ENCODE data around the gene TFDP2. TPM values are rescaled to one million over a fixed set of nuclear protein-coding genes. Genes with fewer than 3 reads are reported as not detected.

The TFDP2 gene
- total RNA-seq, 1 donor from 2014 or later = 41.3 TPM

- no peak overlapping the region for H3K27ac ChIP-seq
- no peaks in the 10 kb centered on the region for H3K27me3 ChIP-seq (ENCODE audit: low read depth)
- intact Hi-C loops (cut with DNase I) = no loop called here
- H3K9me3 ChIP-seq = no peaks in the 10 kb centered on the region
- H3K36me3 ChIP-seq = no peaks in the 10 kb centered on the region
- no peak overlapping the region for H3K4me3 ChIP-seq
- ATAC-seq (no peak), DNase-seq (no peak)
- H3K4me1 ChIP-seq = peaks cover 5% of the 10 kb centered on the region
- TF ChIP-seq CTCF (IDR thresholded peaks at IDR 0.05) = no peak
These were observed 30.4 kb downstream of the TFDP2 start for GRCh38 chr3:142118911-142119310.

GRCh38 chr3:142117056-142117851, 32.1 kb downstream of the TFDP2 start:
- intact Hi-C loops (cut with DNase I) = no loop called here
- no peak for DNase-seq

GRCh38 chr3:142115867-142116668, 33.3 kb downstream of the TFDP2 start:
- TF ChIP-seq CTCF (IDR thresholded peaks at IDR 0.05) = no peak

More at GRCh38 chr3:142117056-142117851, 32.1 kb downstream of the TFDP2 start:
- H3K27ac ChIP-seq = no peak overlapping the region
- H3K27me3 ChIP-seq (ENCODE audit: low read depth) = no peaks in the 10 kb centered on the region
- no peaks in the 10 kb centered on the region for H3K9me3 ChIP-seq
- peak; percentile 85 to 86 for ATAC-seq
- H3K4me1 ChIP-seq = peaks cover 5% of the 10 kb centered on the region
- TF ChIP-seq CTCF (IDR thresholded peaks at IDR 0.05) = no peak
- no peaks in the 10 kb centered on the region for H3K36me3 ChIP-seq
- no peak overlapping the region for H3K4me3 ChIP-seq

GRCh38 chr3:142112601-142113000, 36.7 kb downstream of the TFDP2 start:
- no peaks in the 10 kb centered on the region for H3K36me3 ChIP-seq
- H3K4me1 ChIP-seq = peaks cover 5% of the 10 kb centered on the region
- TF ChIP-seq CTCF (IDR thresholded peaks at IDR 0.05) = no peak
- H3K27me3 ChIP-seq (ENCODE audit: low read depth) = no peaks in the 10 kb centered on the region
- no peak for DNase-seq
- no peaks in the 10 kb centered on the region for H3K9me3 ChIP-seq
- no peak overlapping the region for H3K27ac ChIP-seq
- no peak overlapping the region for H3K4me3 ChIP-seq
- no peak for ATAC-seq
- intact Hi-C loops (cut with DNase I) = no loop called here

More at GRCh38 chr3:142115867-142116668, 33.3 kb downstream of the TFDP2 start:
- DNase-seq (no peak), ATAC-seq (peak in 1 of 2 donors; percentile 52)
- no peaks in the 10 kb centered on the region for H3K36me3 ChIP-seq
- H3K4me3 ChIP-seq = no peak overlapping the region
- no peaks in the 10 kb centered on the region for H3K27me3 ChIP-seq (ENCODE audit: low read depth)
- intact Hi-C loops (cut with DNase I) = no loop called here
- no peak overlapping the region for H3K27ac ChIP-seq
- H3K9me3 ChIP-seq = no peaks in the 10 kb centered on the region
- peaks cover 5% of the 10 kb centered on the region for H3K4me1 ChIP-seq

- intact Hi-C loops (cut with DNase I) = no loop called here
- Histone ChIP-seq H3K4me1 (no peaks in the 10 kb centered on the region), H3K4me3 (no peak overlapping the region), H3K27ac (no peak overlapping the region), H3K9me3 (no peaks in the 10 kb centered on the region), H3K27me3 (ENCODE audit: low read depth) (no peaks in the 10 kb centered on the region), H3K36me3 (no peaks in the 10 kb centered on the region)
- DNase-seq (no peak), ATAC-seq (no peak)
- TF ChIP-seq CTCF (IDR thresholded peaks at IDR 0.05) = no peak
These were observed 42.8 kb downstream of the TFDP2 start for GRCh38 chr3:142106548-142106947.
